Brain microvascular endothelial cell (primary cell): ENCODE results near the gene KIF1B.

Source experiments
- DNase-seq: peaks from one replicate; pipeline ENCODE4 v3.0.0-alpha.2; 2020
- H3K27ac ChIP-seq: fragments of 250-450 bp; sonication (Bioruptor Pico); 2 replicates; pipeline ENCODE4 v1.5.1; 2020; ENCODE audit warnings: mild to moderate bottlenecking, moderate library complexity
- H3K27me3 ChIP-seq: fragments of 250-450 bp; sonication (Bioruptor Pico); replicated peaks from 2 replicates; pipeline ENCODE4 v1.5.1; 2020; ENCODE audit warnings: mild to moderate bottlenecking
- H3K36me3 ChIP-seq: fragments of 250-450 bp; sonication (Bioruptor Pico); replicated peaks from 2 replicates; pipeline ENCODE4 v1.5.1; 2020; ENCODE audit warnings: mild to moderate bottlenecking
- H3K4me3 ChIP-seq: 2 replicates; pipeline ENCODE4 v1.5.1; 2011; ENCODE audit warnings: low read depth, mild to moderate bottlenecking, control low read depth, low read length, moderate library complexity
- CTCF ChIP-seq: IDR thresholded peaks from 2 replicates; pipeline ENCODE4 v1.5.1; 2011; ENCODE audit warnings: low read depth, mild to moderate bottlenecking, moderate library complexity, low read length, control low read depth, inconsistent platforms; ENCODE audit errors: missing control alignments
- in situ Hi-C: cut with HindIII; loops from 2 replicates; pipeline ENCODE4 v1.10.0; 2017; ENCODE audit warnings: low sequenced_read_pairs, low pct_ligation_motif_present

The KIF1B gene

GRCh38 chr1:10265900-10266299, 55.5 kb downstream of the KIF1B start:
- Histone ChIP-seq H3K36me3 (peaks cover 29% of the 10 kb centered on the region), H3K27me3 (no peaks in the 10 kb centered on the region), H3K4me3 (no peak overlapping the region), H3K27ac (no peak overlapping the region)
- no peak for DNase-seq
- in situ Hi-C loops = no loop called here
- TF ChIP-seq CTCF = no peak

GRCh38 chr1:10267319-10267718, 56.9 kb downstream of the KIF1B start:
- DNase-seq = no peak
- Histone ChIP-seq H3K4me3 (no peak overlapping the region), H3K36me3 (peaks cover 33% of the 10 kb centered on the region), H3K27me3 (no peaks in the 10 kb centered on the region), H3K27ac (no peak overlapping the region)
- in situ Hi-C loops = no loop called here
- TF ChIP-seq CTCF = no peak

GRCh38 chr1:10267921-10268320, 57.6 kb downstream of the KIF1B start:
- no peak for DNase-seq
- H3K27ac ChIP-seq = no peak overlapping the region
- peaks cover 33% of the 10 kb centered on the region for H3K36me3 ChIP-seq
- TF ChIP-seq CTCF = no peak
- H3K27me3 ChIP-seq = no peaks in the 10 kb centered on the region
- H3K4me3 ChIP-seq = no peak overlapping the region
- in situ Hi-C loops = no loop called here

- Histone ChIP-seq H3K36me3 (peaks cover 34% of the 10 kb centered on the region), H3K27me3 (no peaks in the 10 kb centered on the region), H3K27ac (no peak overlapping the region), H3K4me3 (no peak overlapping the region)
- DNase-seq = no peak
- in situ Hi-C loops = no loop called here
- no peak for TF ChIP-seq CTCF
Measured at GRCh38 chr1:10271090-10271489, 60.7 kb downstream of the KIF1B start.

GRCh38 chr1:10271869-10272268, 61.5 kb downstream of the KIF1B start:
- in situ Hi-C loops = no loop called here

More at GRCh38 chr1:10271869-10272268, 61.5 kb downstream of the KIF1B start:
- H3K27ac ChIP-seq = no peak overlapping the region
- no peaks in the 10 kb centered on the region for H3K27me3 ChIP-seq
- no peak for TF ChIP-seq CTCF
- DNase-seq = no peak
- peaks cover 34% of the 10 kb centered on the region for H3K36me3 ChIP-seq
- H3K4me3 ChIP-seq = no peak overlapping the region
